Tongue (tissue), 2 donors: Measurements from ENCODE around the gene TUBD1. TPM values are rescaled to one million over a fixed set of nuclear protein-coding genes. Genes with fewer than 3 reads are reported as not detected.
A peak's percentile ranks its signal among the peaks of the same experiment; 100 is the strongest.
"Not testable (repeated sequence)": the region's sequence is repeated elsewhere in the genome, so short reads cannot be mapped to it uniquely, and the experiment has no call there.

ENCODE experiments used
- DNase-seq: peaks from one replicate; pipeline ENCODE4 v3.0.0-alpha.2; 2015
- total RNA-seq: library from RNA; depleted of rRNA; stranded (reverse); fragments of >200 nt; gene quantifications from one replicate; pipeline ENCODE4 v1.2.3, GENCODE V29; 2014

TUBD1 gene
- 11.2 TPM for total RNA-seq

- peak; percentile 100 for DNase-seq
These were observed at the start of gene TUBD1, which contains the start of gene RPS6KB1 for GRCh38 chr17:59892924-59893675. TUBD1 (minus strand) TSS chr17:59892943; CDS start chr17:59891002, 1,941 bp downstream. RPS6KB1 (plus strand) TSS chr17:59893121; CDS start chr17:59893185, 64 bp downstream.

GRCh38 chr17:59941131-59941530 is 48.4 kb upstream of the TUBD1 start:
- DNase-seq: no peak

- not testable (repeated sequence) for DNase-seq
These were observed 48.0 kb upstream of the TUBD1 start for GRCh38 chr17:59940697-59941096.

GRCh38 chr17:59933317-59933716 is 40.6 kb upstream of the TUBD1 start:
- DNase-seq: not testable (repeated sequence)

GRCh38 chr17:59930768-59931167 is 38.0 kb upstream of the TUBD1 start:
- not testable (repeated sequence) for DNase-seq

- not testable (repeated sequence) for DNase-seq
These were observed 37.4 kb upstream of the TUBD1 start for GRCh38 chr17:59930121-59930520.

GRCh38 chr17:59920637-59921036 is 27.9 kb upstream of the TUBD1 start:
- not testable (repeated sequence) for DNase-seq

- DNase-seq: no peak
These were observed 23.7 kb upstream of the TUBD1 start for GRCh38 chr17:59916446-59916845.

GRCh38 chr17:59914274-59914854 is 21.6 kb upstream of the TUBD1 start:
- DNase-seq: peak; percentile 71

- no peak for DNase-seq
These were observed 14.7 kb upstream of the TUBD1 start for GRCh38 chr17:59907467-59907866.

GRCh38 chr17:59903455-59903854 is 10.7 kb upstream of the TUBD1 start:
- DNase-seq: no peak

GRCh38 chr17:59901604-59902003 is 8.9 kb upstream of the TUBD1 start:
- DNase-seq: no peak

GRCh38 chr17:59899099-59899498 is 6.4 kb upstream of the TUBD1 start:
- peak; percentile 27 for DNase-seq

- no peak for DNase-seq
These were observed 4.3 kb upstream of the TUBD1 start for GRCh38 chr17:59897090-59897489.

GRCh38 chr17:59893676-59894100 is 945 bp upstream of the TUBD1 start:
- peak; percentile 87 for DNase-seq

- no peak for DNase-seq
These were observed 356 bp downstream of the TUBD1 start for GRCh38 chr17:59892251-59892923.

GRCh38 chr17:59890720-59891119 is 2.0 kb downstream of the TUBD1 start:
- no peak for DNase-seq

- DNase-seq: no peak
These were observed 4.5 kb downstream of the TUBD1 start for GRCh38 chr17:59888145-59888750.

- no peak for DNase-seq
These were observed 7.9 kb downstream of the TUBD1 start for GRCh38 chr17:59884861-59885260.

- DNase-seq: no peak
These were observed 14.1 kb downstream of the TUBD1 start for GRCh38 chr17:59878624-59879023.

- no peak for DNase-seq
These were observed 14.8 kb downstream of the TUBD1 start for GRCh38 chr17:59877965-59878364.

- no peak for DNase-seq
These were observed 16.6 kb downstream of the TUBD1 start for GRCh38 chr17:59876107-59876506.

- DNase-seq: no peak
These were observed 18.4 kb downstream of the TUBD1 start for GRCh38 chr17:59874376-59874775.
